HepG2 (cell line): Measurements from ENCODE around the gene UNKL. TPM values are rescaled to one million over a fixed set of nuclear protein-coding genes. Genes with fewer than 3 reads are reported as not detected.

ENCODE experiments used
- ATAC-seq: fragments of 200-7000 bp; cut with Tn5 transposase; 3 replicates; pipeline ENCODE4 v1.9.1; 2020; ENCODE audit warnings: mild to moderate bottlenecking, moderate library complexity
- BruUV-seq: library from RNA; stranded (reverse); fragments of 400-500 nt; replicated peaks from 2 replicates; lab custom pipeline; 2021; lab: Mats Ljungman, UMichigan
- CTCF ChIA-PET: fragments of 300-600 bp; formaldehyde crosslinking; extraction: SDS; loops from one replicate; lab custom pipeline; 2021; ENCODE audit warnings: low total read pairs, inconsistent platforms, low intra/inter-chr PET ratio; lab: Yijun Ruan, JAX
- POLR2A ChIA-PET: fragments of 350-600 bp; sonication (Branson Sonifier 250); formaldehyde crosslinking; loops from one replicate; lab custom pipeline; 2020; ENCODE audit warnings: antibody characterized with exemption, inconsistent platforms; lab: Yijun Ruan, JAX
- DNase-seq: peaks from one replicate; pipeline ENCODE4 v3.0.0-alpha.2; 2015; ENCODE audit warnings: low spot score
- FAIRE-seq: peaks from 3 replicates; lab custom pipeline; 2011; peaks lifted over from hg19 to GRCh38; lab: Jason Lieb, UNC
- H2AFZ ChIP-seq: one replicate; pipeline ENCODE4 v1.6.1; 2011; ENCODE audit warnings: low read length, inconsistent platforms
- H3K27ac ChIP-seq: fragments of 300-600 bp; 3 replicates; pipeline ENCODE4 v1.8.0; 2011; ENCODE audit warnings: mixed run types, mild to moderate bottlenecking, mixed read lengths, low read length, inconsistent platforms; ENCODE audit not compliant: insufficient read depth; ENCODE audit errors: extremely low read length
- H3K27me3 ChIP-seq, 2 experiments: fragments of 200-600 bp in 1 of 2; 2 replicates in 1 of 2; 3 replicates in 1 of 2; pipeline versions ENCODE4 v1.6.0 to v1.8.0; 2011; ENCODE audit warnings: low read length in 2 of 2, mild to moderate bottlenecking in 2 of 2, moderate library complexity in 2 of 2, inconsistent platforms in 1 of 2; ENCODE audit not compliant: insufficient read depth in 2 of 2, control insufficient read depth in 1 of 2
- H3K36me3 ChIP-seq, 2 experiments: fragments of 200-600 bp in 1 of 2; replicated peaks in 1 of 2; 2 replicates in 1 of 2; 3 replicates in 1 of 2; pipeline versions ENCODE4 v1.5.1 to v1.8.0; 2011; ENCODE audit warnings: low read length in 2 of 2, inconsistent platforms in 1 of 2; ENCODE audit not compliant: insufficient read depth in 2 of 2, control insufficient read depth in 1 of 2
- H3K4me1 ChIP-seq: 2 replicates; pipeline ENCODE4 v1.5.1; 2012; ENCODE audit warnings: low read length, inconsistent platforms; ENCODE audit not compliant: insufficient read depth
- H3K4me2 ChIP-seq: 2 replicates; pipeline ENCODE4 v1.6.0; 2011; ENCODE audit warnings: low read depth, low read length, inconsistent platforms
- H3K4me3 ChIP-seq, 3 experiments: fragments of 200-600 bp in 1 of 3; sonication (generic), shearing (Covaris generic) in 1 of 3; replicated peaks in 1 of 3; 2 replicates each; pipeline ENCODE4 v1.5.1; 2011 to 2016; ENCODE audit warnings: low read length in 3 of 3, inconsistent platforms in 2 of 3, low read depth in 2 of 3, mild to moderate bottlenecking in 2 of 3, control low read depth in 1 of 3, mixed read lengths in 1 of 3; ENCODE audit not compliant: insufficient read depth in 1 of 3
- H3K79me2 ChIP-seq: one replicate; pipeline ENCODE4 v1.6.1; 2011; ENCODE audit warnings: low read length, inconsistent platforms; ENCODE audit not compliant: insufficient read depth
- H3K9ac ChIP-seq: 2 replicates; pipeline ENCODE4 v1.6.0; 2011; ENCODE audit warnings: mild to moderate bottlenecking, low read depth, low read length, inconsistent platforms; ENCODE audit not compliant: insufficient read depth
- H3K9me3 ChIP-seq: 2 replicates; pipeline ENCODE4 v1.5.1; 2012; ENCODE audit warnings: mild to moderate bottlenecking, low read length
- H4K20me1 ChIP-seq: 2 replicates; pipeline ENCODE4 v1.6.0; 2011; ENCODE audit warnings: inconsistent platforms, mild to moderate bottlenecking, low read length, moderate library complexity; ENCODE audit not compliant: insufficient read depth
- ARNT2 ChIP-seq: sonication (generic); formaldehyde crosslinking; IDR thresholded peaks from 2 replicates; pipeline ENCODE4 v1.8.0; 2022; ENCODE audit warnings: mild to moderate bottlenecking, low read depth, missing genetic modification reagents, moderate library complexity
- ASH2L ChIP-seq: fragments of 300-600, 200-600 bp; sonication (generic); IDR thresholded peaks from 2 replicates; pipeline ENCODE4 v1.7.0; 2017; ENCODE audit warnings: low read depth, mild to moderate bottlenecking, moderate library complexity, mixed read lengths, low read length; ENCODE audit not compliant: insufficient read length
- CBX2 ChIP-seq, 2 experiments: fragments of 200-600 bp in 1 of 2; sonication (generic); formaldehyde crosslinking in 1 of 2; IDR thresholded peaks; 2 replicates each; pipeline versions ENCODE4 v1.7.0 to v1.8.1; 2018 to 2022; ENCODE audit warnings: low read depth in 2 of 2, low read length in 1 of 2, mild to moderate bottlenecking in 1 of 2, missing genetic modification reagents in 1 of 2
- ERF ChIP-seq: IDR thresholded peaks from 2 replicates; pipeline ENCODE4 v1.6.1; 2018; ENCODE audit warnings: missing biosample characterization, missing genetic modification reagents
- ETV5 ChIP-seq: IDR thresholded peaks from 2 replicates; pipeline ENCODE4 v1.6.1; 2018; ENCODE audit warnings: missing biosample characterization, missing genetic modification reagents, inconsistent platforms, borderline replicate concordance
- FOXK2 ChIP-seq: fragments of 450-650 bp; IDR thresholded peaks from 2 replicates; pipeline ENCODE4 v1.6.1; 2016
- GLI4 ChIP-seq: sonication (generic); formaldehyde crosslinking; IDR thresholded peaks from 2 replicates; pipeline ENCODE4 v1.5.1; 2020; ENCODE audit warnings: missing genetic modification reagents, mild to moderate bottlenecking, moderate library complexity, borderline replicate concordance
- GPN1 ChIP-seq: sonication (generic); formaldehyde crosslinking; IDR thresholded peaks from 2 replicates; pipeline ENCODE4 v1.5.1; 2020; ENCODE audit warnings: missing genetic modification reagents, borderline replicate concordance
- MIXL1 ChIP-seq: IDR thresholded peaks from 2 replicates; pipeline ENCODE4 v1.6.1; 2016
- MXD1 ChIP-seq: sonication (generic); formaldehyde crosslinking; IDR thresholded peaks from 2 replicates; pipeline ENCODE4 v1.4.0; 2020; ENCODE audit warnings: mild to moderate bottlenecking, missing genetic modification reagents
- POGZ ChIP-seq: sonication (generic); formaldehyde crosslinking; IDR thresholded peaks from 2 replicates; pipeline ENCODE4 v1.4.0; 2020; ENCODE audit warnings: mild to moderate bottlenecking, missing genetic modification reagents
- SRSF4 ChIP-seq: fragments of 200-400 bp; formaldehyde crosslinking; IDR thresholded peaks from one replicate; pipeline ENCODE4 v1.6.1; 2018; ENCODE audit warnings: mild to moderate bottlenecking, low read depth, low read length, moderate library complexity; ENCODE audit not compliant: poor library complexity, severe bottlenecking
- ZFP36L2 ChIP-seq: sonication (generic); formaldehyde crosslinking; IDR thresholded peaks from 2 replicates; pipeline ENCODE4 v1.4.0; 2020; ENCODE audit warnings: missing genetic modification reagents
- ZNF274 ChIP-seq: sonication (generic); formaldehyde crosslinking; IDR thresholded peaks from 2 replicates; pipeline ENCODE4 v1.5.1; 2020; ENCODE audit warnings: mild to moderate bottlenecking, missing genetic modification reagents
- ZNF280B ChIP-seq: sonication (generic); formaldehyde crosslinking; IDR thresholded peaks from 2 replicates; pipeline ENCODE4 v1.5.0; 2020; ENCODE audit warnings: missing genetic modification reagents, mild to moderate bottlenecking, borderline replicate concordance
- ZNF513 ChIP-seq: sonication (generic); formaldehyde crosslinking; conservative IDR thresholded peaks from 2 replicates; pipeline ENCODE4 v1.5.0; 2020; ENCODE audit warnings: missing genetic modification reagents
- ZNF619 ChIP-seq: sonication (generic); formaldehyde crosslinking; IDR thresholded peaks from 2 replicates; pipeline ENCODE4 v1.4.0; 2020; ENCODE audit warnings: mild to moderate bottlenecking, missing genetic modification reagents
- ZNF83 ChIP-seq: sonication (generic); formaldehyde crosslinking; IDR thresholded peaks from 2 replicates; pipeline ENCODE4 v1.4.0; 2020; ENCODE audit warnings: missing genetic modification reagents, mild to moderate bottlenecking, borderline replicate concordance
- ZNF879 ChIP-seq: sonication (generic); formaldehyde crosslinking; IDR thresholded peaks from 2 replicates; pipeline ENCODE4 v1.8.1; 2023; ENCODE audit warnings: missing genetic modification reagents
- WGBS: methylation state at CpG from one replicate; pipeline ENCODE4 v1.1.6; 2017; ENCODE audit warnings: low lambda C conversion rate; 5-methylcytosine and 5-hydroxymethylcytosine counted together
- in situ Hi-C: cut with HindIII; loops from 2 replicates; pipeline ENCODE4 v1.10.0; 2017; ENCODE audit warnings: low pct_unique_long_range_greater_than_20kb; ENCODE audit not compliant: extremely low pct_ligation_motif_present
- intact Hi-C: fragments of 100-400 bp; cut with micrococcal nuclease; formaldehyde crosslinking; loops from one replicate; pipeline ENCODE4 v1.10.0; 2022; ENCODE audit not compliant: unreplicated experiment
- polyA plus RNA-seq, 8 experiments: library from polyadenylated mRNA; depleted of rRNA in 3 of 8; stranded (reverse) in 7 of 8; unstranded in 1 of 8; fragments of >200 nt; fragmentation: Illumina TruSeq in 4 of 8; extraction: Trizol in 4 of 8; gene quantifications; 2 replicates each; pipeline versions ENCODE4 v1.2.1 to v1.2.3, GENCODE V29; 2011 to 2016; ENCODE audit warnings: low read depth in 4 of 8, missing spikeins in 1 of 8, mixed read lengths in 1 of 8; ENCODE audit not compliant: insufficient read depth in 1 of 8
- total RNA-seq, 5 experiments: library from RNA; depleted of rRNA; stranded (reverse); fragments of >200 nt; fragmentation: Illumina TruSeq; extraction: Trizol; gene quantifications; 2 replicates each; pipeline ENCODE4 v1.2.3, GENCODE V29; 2016; ENCODE audit warnings: low read depth in 1 of 5

Gene UNKL
- total and polyA plus RNA-seq, 2 of the 13 experiments (the other 11 are each of a cell fraction or from before 2014, with no cell fraction given) = 10.4 to 17.6 TPM

GRCh38 chr16:1331712-1332617 is 82.5 kb downstream of the UNKL start:
- Histone ChIP-seq H3K9me3 (no peaks in the 10 kb centered on the region), H3K27ac (peak overlapping the region; percentile 82), H3K4me1 (peaks cover 31% of the 10 kb centered on the region), H3K79me2 (no peaks in the 10 kb centered on the region), H3K4me2 (peak overlapping the region; percentile 99), H3K9ac (peak overlapping the region; percentile 91), H3K27me3 (peaks cover 15 to 46% of the 10 kb centered on the region in 2 experiments), H2AFZ (no peak overlapping the region), H4K20me1 (0 out of 2 replicates have a peak, but pooled peaks cover 3% of the 10 kb centered on the region), H3K36me3 (no peaks in the 10 kb centered on the region), H3K4me3 (peak overlapping the region; percentile 38 to 79 (median 61))
- BruUV-seq = no TSS peak
- intact Hi-C loops = no loop called here
- 5% methylated on average over 17 of the region's 34 CpGs for WGBS
- DNase-seq (peak; percentile 92), FAIRE-seq (peak; percentile 70), ATAC-seq (peak; percentile 72)
- in situ Hi-C loops = no loop called here
- ChIA-PET POLR2A (interaction anchor here (0.6 to 3.6 kb wide), 6 partner anchors 8 to 89 kb away, joined by 3 to 25 read pairs (median 4); partner anchors contain the start of genes UBE2I and UQCC4), CTCF (no interaction called here)
- TF ChIP-seq ZNF619 (no peak), ZNF879 (CRISPR knock-in tag) (no peak), ERF (no peak; the same call in 1 of the 2 replicates), ZNF513 (CRISPR knock-in tag) (no peak), MXD1 (CRISPR knock-in tag) (no peak), GPN1 (CRISPR knock-in tag) (no peak), ZFP36L2 (no peak), POGZ (CRISPR knock-in tag) (no peak), MIXL1 (CRISPR knock-in tag) (no peak), SRSF4 (no peak), GLI4 (CRISPR knock-in tag) (no peak), ASH2L (no peak), FOXK2 (peak; percentile 68), CBX2 (IDR thresholded peaks at IDR 0.05; ENCODE audit: low read depth, low read length) (no peak), CBX2 (CRISPR knock-in tag; IDR thresholded peaks at IDR 0.05; ENCODE audit: low read depth) (no peak), ARNT2 (CRISPR knock-in tag) (no peak), ZNF274 (CRISPR knock-in tag) (no peak), ZNF280B (CRISPR knock-in tag) (peak; percentile 51; the same call in 1 of the 2 replicates), ZNF83 (CRISPR knock-in tag) (no peak), ETV5 (peak; percentile 91)
